CD4-positive, alpha-beta T cell treated with Interleukin-17A for 1 hour (primary cell): ENCODE measurements around the gene DCLK1.
"Not testable (repeated sequence)": the region's sequence is repeated elsewhere in the genome, so short reads cannot be mapped to it uniquely, and the experiment has no call there.

Experiments used
- DNase-seq: peaks from one replicate; pipeline ENCODE4 v3.0.0-alpha.2; 2020

The DCLK1 gene

DNA sequence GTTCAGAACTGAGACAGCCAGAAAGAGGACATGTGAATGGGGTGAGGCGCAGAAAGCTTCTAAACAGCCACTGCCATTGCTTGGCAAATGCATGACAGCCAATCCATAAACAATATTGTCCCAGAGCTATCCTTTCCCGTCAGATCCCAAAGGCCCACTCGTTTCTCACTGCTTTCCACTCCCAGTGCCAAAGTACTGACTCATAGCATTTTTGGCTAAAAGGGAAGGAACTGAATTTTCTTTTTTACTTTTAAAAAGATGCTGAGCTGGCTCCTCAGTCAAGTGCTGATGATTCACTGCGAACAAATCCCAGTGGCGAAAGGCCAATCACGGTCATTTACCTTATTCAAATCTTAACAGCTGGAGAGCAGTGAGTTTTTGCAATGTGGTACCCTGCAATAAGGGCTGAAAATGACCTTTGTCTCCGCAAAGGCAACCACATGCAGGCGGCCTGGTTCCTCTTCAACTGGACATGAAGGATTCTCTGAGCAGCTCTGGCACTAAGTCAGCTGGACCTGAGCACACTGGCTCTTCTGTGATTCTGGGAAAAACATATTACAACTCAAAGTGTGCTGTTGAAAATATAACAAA, 151.7 kb downstream of the DCLK1 start:
- no peak for DNase-seq

DNA sequence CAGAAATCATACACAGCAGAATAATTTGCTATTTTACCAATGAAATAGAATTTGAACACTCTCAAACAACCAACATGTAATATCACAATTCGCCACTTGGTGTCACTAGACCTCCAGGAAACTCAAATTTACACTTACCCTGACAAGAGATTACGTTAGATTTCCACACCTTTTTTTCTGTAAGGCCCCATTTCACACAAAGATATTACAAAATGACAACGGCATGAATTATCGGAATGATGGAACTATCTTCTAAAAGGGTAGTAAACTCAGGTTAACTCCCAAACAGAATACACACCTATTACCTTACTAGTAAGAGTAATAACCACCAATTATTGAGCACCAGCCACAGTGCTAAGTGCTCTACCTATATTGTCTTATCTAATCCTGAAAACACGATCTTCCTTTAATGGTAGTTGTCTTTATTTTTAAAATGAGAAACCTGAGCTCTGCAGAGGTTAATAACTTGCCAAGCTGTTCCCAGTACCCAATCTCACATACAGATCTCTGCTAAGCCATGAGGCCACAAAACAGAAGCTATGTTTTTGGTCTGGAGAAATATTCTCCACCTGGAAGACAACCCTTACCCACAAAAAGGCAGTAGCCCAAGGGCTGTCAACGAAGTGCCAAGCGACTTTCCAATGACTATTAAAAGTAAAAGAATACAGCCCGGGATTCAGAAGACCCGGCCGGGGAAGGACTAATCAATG, 152.4 kb downstream of the DCLK1 start:
- peak; percentile 36 for DNase-seq

DNA sequence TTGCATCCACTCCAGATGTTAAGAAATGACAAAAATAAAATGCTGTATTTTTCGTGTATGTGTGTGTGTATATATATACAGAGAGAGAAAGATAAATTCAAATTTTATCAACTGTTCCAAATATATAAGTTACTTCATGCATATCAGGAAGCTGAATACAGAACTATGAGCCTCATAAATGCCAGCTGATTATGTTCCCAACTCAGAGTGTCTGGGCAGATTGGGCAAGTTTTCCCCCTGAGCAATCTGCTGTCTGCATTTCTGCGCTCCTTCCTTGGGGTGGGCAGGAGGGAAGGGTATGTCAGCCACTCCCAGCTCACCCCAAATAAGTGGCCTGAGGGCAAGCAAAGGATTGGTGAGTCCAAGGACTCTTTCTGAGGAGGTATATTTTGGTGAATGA, 154.1 kb downstream of the DCLK1 start:
- no peak for DNase-seq

DNA sequence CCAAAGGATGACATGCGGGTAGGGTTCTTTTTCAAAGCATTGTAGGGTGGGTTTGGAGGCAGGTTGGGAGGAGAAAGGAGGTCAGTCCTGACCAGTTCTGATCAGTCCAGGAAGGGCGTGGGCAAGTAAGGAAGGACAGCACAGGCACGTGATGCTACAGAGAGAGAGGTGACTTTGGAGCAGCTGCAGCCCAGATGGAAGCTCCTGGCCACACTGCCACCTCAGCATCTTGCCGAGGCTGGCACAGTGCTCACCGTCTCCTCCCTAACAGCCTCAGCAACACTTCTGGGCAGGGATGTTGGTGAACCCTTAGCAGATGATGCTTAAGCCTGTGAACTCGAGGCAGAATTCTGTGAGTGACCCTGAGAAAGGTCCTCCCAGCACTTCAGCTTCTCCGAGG, 155.1 kb downstream of the DCLK1 start:
- DNase-seq = no peak

DNA sequence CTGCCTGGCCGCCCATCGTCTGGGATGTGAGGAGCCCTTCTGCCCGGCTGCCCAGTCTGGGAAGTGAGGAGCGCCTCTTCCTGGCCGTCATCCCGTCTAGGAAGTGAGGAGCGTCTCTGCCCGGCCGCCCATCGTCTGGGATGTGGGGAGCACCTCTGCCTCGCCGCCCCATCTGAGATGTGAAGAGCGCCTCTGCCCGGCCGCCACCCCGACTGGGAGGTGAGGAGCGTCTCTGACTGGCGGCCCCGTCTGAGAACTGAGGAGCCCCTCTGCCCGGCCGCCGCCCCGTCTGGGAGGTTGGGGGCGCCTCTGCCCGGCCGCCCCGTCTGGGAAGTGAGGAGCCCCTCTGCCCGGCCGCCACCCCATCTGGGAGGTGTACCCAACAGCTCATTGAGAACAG, 164.2 kb downstream of the DCLK1 start:
- DNase-seq = not testable (repeated sequence)

DNA sequence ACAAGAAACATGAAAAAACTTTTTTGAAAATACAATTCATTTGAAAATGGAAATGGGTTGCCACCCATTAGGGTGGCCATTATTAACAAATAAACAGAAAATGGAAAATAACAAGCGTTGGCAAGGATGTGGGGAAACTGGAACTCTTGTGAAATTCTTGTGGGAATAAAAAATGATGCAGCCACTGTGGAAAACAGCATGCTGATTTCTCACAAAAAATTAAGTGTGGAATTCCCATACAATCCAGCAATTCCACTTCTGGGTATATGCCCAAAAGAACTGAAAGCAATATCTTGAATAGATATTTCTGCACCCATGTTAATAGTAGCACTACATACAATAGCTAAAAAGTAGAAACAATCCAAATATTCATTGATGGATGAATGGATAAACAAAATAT, 165.2 kb downstream of the DCLK1 start:
- DNase-seq = no peak

DNA sequence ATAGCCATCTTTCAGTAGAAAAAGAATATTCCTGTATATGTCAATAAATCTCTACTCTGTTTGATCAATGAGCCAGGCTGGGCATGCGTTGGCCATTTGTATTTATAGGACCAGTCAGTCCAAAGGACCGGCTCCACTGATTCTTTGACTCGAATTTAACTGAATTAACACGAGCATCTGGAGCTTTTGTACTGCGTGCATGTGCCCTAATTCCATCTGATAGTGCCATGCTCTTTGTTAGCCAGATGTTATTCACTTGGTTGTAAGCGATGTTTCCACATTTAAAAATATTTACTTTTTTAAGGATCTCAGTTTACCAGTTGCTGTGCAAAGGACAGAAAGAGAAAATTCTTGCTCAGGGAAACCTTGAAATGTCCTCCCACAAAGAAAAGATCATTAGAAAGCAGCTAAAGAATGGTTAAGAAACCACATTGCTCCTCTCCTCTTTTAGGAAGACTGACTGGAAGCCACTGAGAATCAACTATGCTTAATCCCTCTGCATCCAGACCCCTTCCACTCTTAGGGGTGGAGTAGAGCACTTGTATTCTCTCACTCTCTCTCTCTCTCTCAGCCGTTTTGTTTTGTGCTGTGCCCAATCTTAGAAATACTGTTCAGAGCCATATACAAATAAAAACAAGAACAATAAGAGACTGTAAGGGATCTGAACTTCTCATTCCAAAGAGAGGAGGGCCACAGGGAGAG, 165.8 kb downstream of the DCLK1 start:
- DNase-seq = no peak

DNA sequence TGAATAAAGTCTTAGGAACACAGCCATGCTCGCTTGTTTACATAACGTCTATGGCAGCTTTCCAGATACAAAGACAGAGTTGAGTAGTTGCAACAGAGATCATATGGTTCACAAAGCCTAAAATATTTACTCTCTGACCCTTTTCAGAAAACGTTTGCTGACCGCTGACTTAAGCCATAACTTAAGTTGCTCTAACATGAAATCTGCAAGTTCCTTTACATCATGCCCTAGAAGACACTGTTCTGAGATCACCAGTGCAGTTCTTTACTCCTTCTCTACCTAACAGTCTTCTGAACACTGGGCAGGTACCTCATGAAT, 166.4 kb downstream of the DCLK1 start:
- DNase-seq = no peak

DNA sequence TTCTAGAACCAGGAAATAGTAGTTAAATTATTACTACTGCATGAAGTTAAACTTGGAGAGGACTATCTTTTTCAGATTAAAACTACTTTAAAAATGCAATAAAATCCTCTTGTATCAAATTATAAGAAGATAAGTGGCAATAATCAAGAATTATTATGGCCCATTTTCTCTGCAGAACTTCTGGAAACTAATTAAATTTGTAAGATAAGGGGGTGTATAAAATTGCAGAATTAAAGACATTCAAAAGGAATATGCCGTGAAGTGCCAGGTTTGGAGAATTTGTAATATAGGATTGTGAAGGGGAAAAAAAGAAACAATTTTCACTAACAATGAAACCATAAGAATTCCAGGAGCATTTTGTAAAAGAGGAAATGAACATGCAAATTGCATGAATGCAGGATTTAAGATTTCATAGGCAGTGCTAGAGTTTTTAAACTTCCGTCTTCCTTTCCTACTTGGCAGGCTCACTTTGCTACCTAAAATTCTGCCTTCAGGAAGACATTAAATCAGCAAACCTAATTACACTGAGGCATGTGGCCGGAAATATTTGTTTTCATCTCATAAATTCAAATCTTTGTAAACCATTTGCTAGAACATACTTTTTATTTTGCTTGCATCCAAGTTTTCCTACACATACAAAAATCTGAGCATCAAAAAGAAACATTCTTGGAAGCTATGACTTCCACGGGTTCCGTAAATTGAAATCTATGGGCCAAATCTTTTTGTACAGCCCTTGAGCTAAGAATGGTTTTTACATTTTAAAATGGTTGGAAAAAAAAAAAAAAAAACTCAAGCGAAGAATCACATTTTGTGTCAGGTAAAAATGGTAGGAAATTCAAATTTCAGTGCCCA, 166.9 kb downstream of the DCLK1 start:
- DNase-seq = no peak

DNA sequence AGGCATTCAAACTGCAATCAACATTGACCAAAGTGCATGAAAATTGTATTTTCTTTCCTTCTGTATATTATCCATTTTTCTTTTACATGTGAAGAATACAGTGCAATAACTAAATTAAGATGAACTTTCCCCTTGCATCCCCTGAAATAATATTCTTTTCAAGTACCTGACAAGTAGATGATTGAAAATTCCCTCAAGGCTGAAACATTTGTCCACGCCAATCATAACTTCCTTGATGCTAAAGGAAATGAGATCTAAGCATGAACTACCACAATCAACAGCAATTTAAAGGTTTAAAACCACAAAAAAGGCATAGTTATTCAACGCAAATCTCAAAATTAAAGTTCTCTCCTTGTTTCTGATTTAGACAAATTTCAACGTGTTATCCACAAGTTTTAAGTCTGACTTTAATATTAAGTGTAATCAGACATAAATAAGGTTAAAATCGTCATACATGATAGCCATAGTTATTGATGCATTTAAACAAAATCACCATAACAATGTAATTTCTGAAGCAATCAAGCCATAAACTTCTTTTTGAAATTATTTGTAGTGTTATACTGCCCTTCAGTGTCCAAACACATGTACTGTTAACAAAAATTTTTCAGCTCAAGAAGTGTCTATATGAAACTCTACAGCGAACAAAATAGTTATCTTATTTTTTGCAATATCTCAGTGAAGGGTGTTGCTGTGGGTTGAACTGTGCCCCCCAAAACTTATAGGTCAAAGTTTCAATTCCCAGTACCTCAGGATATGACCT, 169.5 kb downstream of the DCLK1 start:
- DNase-seq = no peak

DNA sequence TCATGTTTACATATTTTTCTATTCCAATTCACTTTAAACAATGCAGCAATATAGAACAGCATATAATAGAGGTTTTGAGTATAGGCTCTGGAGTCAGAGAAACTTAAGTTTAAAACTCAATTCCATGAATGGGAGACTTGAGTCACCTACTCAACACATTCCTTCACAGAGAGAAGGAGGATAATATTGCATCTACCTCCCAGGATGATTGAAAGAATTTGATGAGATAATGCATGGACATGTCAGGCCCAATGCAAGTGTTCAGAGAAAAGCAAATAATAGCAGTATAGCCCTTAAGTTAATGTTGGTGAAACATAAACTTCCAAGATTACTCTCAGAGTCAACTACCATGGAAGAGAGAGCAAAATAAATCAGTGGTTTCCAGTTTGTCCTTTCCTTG, 170.2 kb downstream of the DCLK1 start:
- no peak for DNase-seq

DNA sequence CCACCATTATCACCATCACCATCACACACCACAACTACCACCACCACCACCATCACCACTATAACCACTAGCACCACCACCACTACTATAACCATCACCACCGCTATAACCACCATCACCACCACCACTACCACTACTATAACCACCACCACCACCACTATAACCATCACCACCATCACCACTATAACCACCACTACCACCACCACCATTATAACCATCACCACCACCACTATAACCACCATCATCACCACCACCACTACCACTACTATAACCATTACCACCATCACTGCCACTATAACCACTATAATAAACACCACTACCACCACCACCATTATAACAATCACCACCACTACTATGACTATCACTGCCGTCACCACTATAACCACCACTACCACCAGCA, 173.2 kb downstream of the DCLK1 start:
- DNase-seq = no peak

DNA sequence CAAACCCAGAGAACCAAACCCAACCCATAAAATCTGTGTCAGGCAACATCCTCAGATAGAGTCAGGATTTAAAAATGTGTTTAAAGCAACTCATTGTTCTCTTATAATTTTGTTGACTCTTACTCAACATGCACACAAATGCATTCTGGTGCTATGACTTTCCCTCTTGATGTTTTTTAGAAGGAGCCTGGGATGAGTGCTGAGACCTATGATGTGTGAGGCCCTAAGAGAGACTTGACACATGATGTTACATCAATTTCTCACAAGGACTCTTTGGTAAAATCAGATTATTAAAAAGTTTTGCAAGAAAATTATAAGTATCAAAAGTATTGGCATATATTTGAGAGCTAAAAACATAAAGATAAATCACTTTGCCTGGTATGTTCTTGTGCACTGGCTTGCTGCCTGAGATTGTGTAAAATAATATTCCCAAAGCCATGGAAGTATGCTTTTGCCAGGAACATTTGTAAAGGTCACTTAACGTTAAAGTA, 173.9 kb downstream of the DCLK1 start:
- DNase-seq = no peak

DNA sequence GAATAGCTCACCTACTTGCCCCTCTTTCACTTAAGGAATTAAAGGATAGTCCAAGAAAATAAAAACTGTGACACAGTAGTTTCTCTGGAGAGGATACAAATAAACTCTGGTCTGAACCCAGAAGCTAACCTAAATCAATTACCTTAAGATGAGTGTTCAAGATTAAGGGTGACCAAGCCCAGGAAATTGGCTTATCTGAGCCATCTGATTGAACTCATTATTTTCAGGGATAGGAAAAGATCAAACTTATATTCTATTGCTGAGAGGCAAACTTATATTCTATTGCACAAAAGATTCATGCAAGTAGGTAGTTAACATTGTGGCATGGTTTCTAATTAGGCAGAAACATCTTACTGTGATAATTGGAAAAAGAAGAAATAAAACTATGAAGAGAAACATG, 175.1 kb downstream of the DCLK1 start:
- no peak for DNase-seq

DNA sequence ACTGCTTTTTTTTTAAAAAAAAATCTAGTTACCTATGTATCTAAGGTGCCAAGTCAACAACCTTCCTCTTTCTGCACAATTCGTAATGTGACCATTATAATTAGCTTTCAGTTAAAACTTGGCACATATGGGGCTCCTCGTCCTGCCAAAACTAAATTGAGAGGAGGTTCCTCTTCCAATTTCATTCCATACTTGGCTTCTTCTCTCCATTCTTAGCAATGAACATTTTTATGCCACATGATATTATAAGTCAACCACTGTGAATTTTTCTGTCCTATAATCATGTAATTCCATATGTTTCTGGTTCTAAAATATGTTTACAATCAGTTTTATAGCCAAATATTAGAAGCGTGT, 177.0 kb downstream of the DCLK1 start:
- DNase-seq = no peak

DNA sequence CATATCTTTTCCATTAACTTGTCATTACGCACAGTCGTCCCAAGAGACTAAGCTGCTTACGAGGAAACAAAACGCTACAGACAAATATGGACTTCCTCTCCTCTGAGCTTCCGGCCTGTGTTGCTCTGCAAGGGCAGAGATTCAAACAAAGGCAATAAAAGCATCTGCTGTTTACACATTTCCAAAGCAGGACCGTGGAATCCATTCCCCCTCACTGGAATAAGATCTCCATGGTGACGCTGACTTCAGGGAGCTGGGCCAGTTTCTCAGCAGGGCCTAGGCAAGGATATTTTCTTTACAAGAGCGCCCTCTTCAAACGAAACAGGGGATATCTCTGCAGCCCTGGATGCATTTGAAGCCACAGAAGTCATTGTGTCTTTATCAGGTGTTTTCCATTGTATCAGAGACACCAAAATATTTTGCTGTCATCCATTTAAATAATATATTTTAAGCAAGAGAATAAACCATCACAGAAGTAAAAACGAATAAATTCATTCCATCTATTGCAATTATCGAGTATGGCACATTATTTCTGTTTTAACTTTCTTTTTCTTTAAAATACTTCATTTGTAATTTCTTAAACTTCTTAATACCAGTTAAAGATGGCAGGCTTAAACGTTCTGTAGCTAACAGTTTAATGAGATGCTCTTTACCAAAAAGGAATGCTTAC, 177.5 kb downstream of the DCLK1 start:
- DNase-seq = no peak

DNA sequence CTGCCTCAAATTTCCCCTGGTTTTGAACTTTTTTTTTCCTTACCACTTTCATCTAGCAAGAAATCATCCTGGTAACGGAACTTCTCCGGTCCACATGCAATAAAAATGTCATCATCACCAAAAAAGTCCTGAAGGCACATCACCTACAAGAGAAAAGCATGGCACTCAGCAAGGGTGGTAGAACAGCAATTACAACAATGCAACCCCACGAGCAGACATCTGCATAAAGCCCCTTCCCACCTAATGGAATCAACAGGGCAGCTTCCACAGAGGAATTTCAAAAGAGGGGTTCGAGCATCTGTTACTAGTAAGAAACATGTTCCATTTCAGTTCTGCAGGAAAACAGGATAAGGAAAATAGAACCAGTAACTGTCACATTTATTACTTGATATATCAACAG, 183.9 kb downstream of the DCLK1 start:
- no peak for DNase-seq

DNA sequence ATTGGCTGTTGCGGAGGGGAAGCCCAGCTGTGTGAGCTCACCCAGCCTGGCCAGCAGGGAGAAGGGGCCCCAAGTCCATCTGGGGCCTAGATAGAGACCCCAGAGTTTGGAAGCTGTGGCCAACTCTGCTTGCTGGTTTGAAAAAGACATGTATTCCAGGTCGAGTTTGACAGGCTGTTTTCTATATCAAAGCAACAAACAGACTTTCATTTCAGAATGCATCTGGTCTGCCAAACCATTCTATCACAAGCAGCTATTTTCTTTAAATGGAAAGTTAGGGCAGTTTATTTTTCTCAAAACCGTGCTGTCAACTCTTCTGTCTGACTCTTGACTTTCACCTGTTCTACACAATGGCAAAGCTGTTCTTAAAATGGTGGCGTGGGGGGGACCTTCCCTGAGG, 185.8 kb downstream of the DCLK1 start:
- DNase-seq = no peak

DNA sequence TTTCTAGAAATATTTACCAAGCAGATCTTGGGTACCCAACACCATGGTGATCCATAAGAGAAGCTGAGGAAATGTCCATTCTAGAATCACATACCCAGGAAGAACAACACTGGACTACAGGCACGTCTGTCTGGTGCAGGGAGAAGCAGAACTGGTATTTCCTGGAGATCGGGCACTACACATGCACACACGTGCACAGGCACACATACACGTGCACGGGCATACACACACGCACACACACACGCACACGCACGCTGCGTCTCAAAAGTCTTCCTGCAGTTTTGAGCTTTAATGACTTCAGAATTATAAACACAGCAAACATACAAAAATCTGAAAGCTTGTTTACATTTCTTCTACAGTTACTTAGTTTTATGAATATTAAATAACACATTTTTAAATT, 189.8 kb downstream of the DCLK1 start:
- DNase-seq = no peak

DNA sequence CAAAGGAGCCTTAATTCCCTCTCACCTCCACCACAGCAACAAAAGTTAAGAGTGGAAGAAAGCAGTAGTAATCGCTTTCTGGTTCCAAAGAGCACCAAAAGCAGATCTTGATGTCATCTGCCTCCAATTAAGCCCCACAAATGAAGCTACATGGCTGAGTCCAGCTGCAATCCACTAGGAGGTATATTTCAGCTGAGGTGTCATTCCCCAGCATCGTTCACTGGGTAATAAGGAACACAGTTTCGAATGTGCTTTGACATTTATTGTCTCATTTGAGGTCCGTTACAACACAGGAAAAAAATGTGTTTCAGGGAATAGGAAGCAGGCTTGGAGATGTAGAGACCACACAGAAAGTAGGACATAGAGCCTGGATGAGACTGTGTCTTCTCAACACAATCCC, 190.4 kb downstream of the DCLK1 start:
- DNase-seq = no peak

DNA sequence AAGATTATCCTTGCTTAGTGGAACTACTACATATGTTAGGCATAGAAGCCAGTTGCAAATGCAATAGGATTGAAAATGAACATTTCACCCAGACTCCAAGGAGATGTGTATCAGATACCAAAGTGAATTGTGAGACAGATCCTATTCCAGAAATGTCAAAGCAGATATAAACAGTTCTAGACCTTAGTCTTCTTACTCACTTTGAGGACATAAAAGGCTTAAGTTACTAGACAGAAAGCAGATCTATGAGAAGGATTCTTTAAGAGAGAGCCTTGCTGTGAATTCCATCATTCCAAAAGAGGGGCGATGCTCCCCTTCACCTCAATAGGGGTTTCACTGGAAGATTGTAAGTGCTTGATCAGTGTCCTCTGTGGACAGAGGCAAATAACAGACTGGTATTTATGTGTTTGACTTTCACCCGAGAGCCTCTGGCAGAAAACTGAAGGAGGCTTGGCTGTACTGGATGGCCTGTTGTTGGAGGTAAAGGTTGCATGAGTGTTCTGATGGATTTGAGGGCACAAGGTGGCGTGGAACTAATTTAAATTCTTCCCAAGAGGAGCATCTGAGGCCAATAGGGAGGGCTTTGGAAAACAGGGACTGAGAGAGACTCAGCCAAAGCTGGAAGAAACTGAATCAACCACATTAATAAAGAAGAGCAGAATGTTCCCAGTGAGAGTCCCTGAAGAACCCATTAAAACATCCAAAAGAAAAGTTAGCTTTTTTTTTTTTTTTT, 194.8 kb downstream of the DCLK1 start:
- no peak for DNase-seq
